GM12878 (cell line): Measurements from ENCODE around the gene L1TD1. TPM values are rescaled to one million over a fixed set of nuclear protein-coding genes. Genes with fewer than 3 reads are reported as not detected.

ENCODE experiments used
- ATAC-seq: fragments of 200-7000 bp; cut with Tn5 transposase; 3 replicates; pipeline ENCODE4 v1.9.1; 2020; ENCODE audit warnings: mild to moderate bottlenecking, moderate library complexity
- BruUV-seq: library from RNA; stranded (reverse); fragments of 400-500 nt; replicated peaks from 2 replicates; lab custom pipeline; 2021; lab: Mats Ljungman, UMichigan
- CTCF ChIA-PET: fragments of 300-600 bp; sonication (Branson Sonifier 250); formaldehyde crosslinking; extraction: SDS; loops from one replicate; lab custom pipeline; 2021; ENCODE audit warnings: inconsistent platforms; lab: Yijun Ruan, JAX
- POLR2A ChIA-PET: fragments of 350-600 bp; formaldehyde crosslinking; extraction: SDS; loops from one replicate; lab custom pipeline; 2021; ENCODE audit warnings: inconsistent platforms; lab: Charles Lee
- RAD21 ChIA-PET: fragments of 300-600 bp; sonication (Branson Sonifier 250); formaldehyde crosslinking; loops from one replicate; lab custom pipeline; 2023; ENCODE audit warnings: antibody characterized with exemption; ENCODE audit not compliant: unreplicated experiment; lab: Charles Lee
- SMC1A ChIA-PET: fragments of 300-600 bp; sonication (Branson Sonifier 250); formaldehyde crosslinking; loops from one replicate; lab custom pipeline; 2023; ENCODE audit not compliant: unreplicated experiment, uncharacterized antibody; lab: Charles Lee
- DNase-seq: peaks from one replicate; pipeline ENCODE4 v3.0.0-alpha.2; 2011; ENCODE audit warnings: low read depth, low spot score
- FAIRE-seq: peaks from 3 replicates; lab custom pipeline; 2011; peaks lifted over from hg19 to GRCh38; lab: Jason Lieb, UNC
- H2AFZ ChIP-seq: 2 replicates; pipeline ENCODE4 v1.6.0; 2011; ENCODE audit warnings: low read depth, low read length, control low read depth; ENCODE audit not compliant: control insufficient read depth
- H3K27ac ChIP-seq: 2 replicates; pipeline ENCODE4 v1.5.1; 2011; ENCODE audit warnings: control low read depth; ENCODE audit not compliant: control insufficient read depth, insufficient read depth
- H3K27me3 ChIP-seq, 2 experiments: replicated peaks in 1 of 2; 2 replicates each; pipeline versions ENCODE4 v1.6.0 to v1.6.1; 2011; ENCODE audit warnings: low read length in 1 of 2; ENCODE audit not compliant: control insufficient read depth in 2 of 2, insufficient read depth in 2 of 2
- H3K36me3 ChIP-seq, 2 experiments: 2 replicates each; pipeline ENCODE4 v1.5.1; 2011; ENCODE audit warnings: low read length in 1 of 2; ENCODE audit not compliant: control insufficient read depth in 2 of 2, insufficient read depth in 2 of 2
- H3K4me1 ChIP-seq: 2 replicates; pipeline ENCODE4 v1.6.1; 2011; ENCODE audit warnings: mild to moderate bottlenecking, low read length, moderate library complexity, mixed read lengths; ENCODE audit not compliant: control insufficient read depth, insufficient read depth
- H3K4me2 ChIP-seq: 2 replicates; pipeline ENCODE4 v1.6.0; 2011; ENCODE audit warnings: control low read depth; ENCODE audit not compliant: control insufficient read depth, insufficient read depth
- H3K4me3 ChIP-seq: fragments of 200-600 bp; sonication (generic); 2 replicates; pipeline ENCODE4 v1.5.1; 2016
- H3K79me2 ChIP-seq: 2 replicates; pipeline ENCODE4 v1.6.0; 2011; ENCODE audit warnings: low read length; ENCODE audit not compliant: control insufficient read depth, insufficient read depth
- H3K9ac ChIP-seq: 2 replicates; pipeline ENCODE4 v1.8.0; 2011; ENCODE audit warnings: low read length, control low read depth, mixed read lengths; ENCODE audit not compliant: control insufficient read depth, insufficient read depth
- H3K9me3 ChIP-seq: replicated peaks from 3 replicates; pipeline ENCODE4 v1.5.1; 2011; ENCODE audit warnings: mild to moderate bottlenecking, low read length; ENCODE audit not compliant: control insufficient read depth, insufficient read depth
- H4K20me1 ChIP-seq: 2 replicates; pipeline ENCODE4 v1.6.0; 2011; ENCODE audit not compliant: control insufficient read depth, insufficient read depth
- ATF2 ChIP-seq: IDR thresholded peaks from 2 replicates; pipeline ENCODE4 v1.6.1; 2012; ENCODE audit warnings: low read length, inconsistent platforms
- BACH1 ChIP-seq: fragments of 450-650 bp; IDR thresholded peaks from 2 replicates; pipeline ENCODE4 v1.6.1; 2017; ENCODE audit warnings: mild to moderate bottlenecking, borderline replicate concordance
- BHLHE40 ChIP-seq, 2 experiments: fragments of 450-650 bp in 1 of 2; IDR thresholded peaks; 2 replicates each; pipeline ENCODE4 v1.6.1; 2011 to 2017; ENCODE audit warnings: low read depth in 2 of 2, borderline replicate concordance in 1 of 2, improper control_type of control experiment in 1 of 2, low read length in 1 of 2, mild to moderate bottlenecking in 1 of 2
- FOXK2 ChIP-seq: fragments of 450-650 bp; IDR thresholded peaks from 2 replicates; pipeline ENCODE4 v1.6.1; 2017; ENCODE audit warnings: mild to moderate bottlenecking, moderate library complexity
- HSF1 ChIP-seq: fragments of 150-350 bp; IDR thresholded peaks from 2 replicates; pipeline ENCODE4 v1.6.1; 2014; ENCODE audit warnings: mild to moderate bottlenecking, low read depth, low read length
- JUNB ChIP-seq: IDR thresholded peaks from 2 replicates; pipeline ENCODE4 v1.6.1; 2016; ENCODE audit warnings: antibody characterized with exemption, mild to moderate bottlenecking
- MLLT1 ChIP-seq: fragments of 450-650 bp; IDR thresholded peaks from 2 replicates; pipeline ENCODE4 v1.6.1; 2016; ENCODE audit warnings: mild to moderate bottlenecking
- MYC ChIP-seq: IDR thresholded peaks from 2 replicates; pipeline ENCODE4 v1.6.1; 2011; ENCODE audit warnings: mild to moderate bottlenecking, low read length, moderate library complexity, inconsistent platforms; ENCODE audit not compliant: insufficient read depth, insufficient replicate concordance, insufficient read length, severe bottlenecking
- NFIC ChIP-seq: IDR thresholded peaks from 2 replicates; pipeline ENCODE4 v1.6.1; 2012; ENCODE audit warnings: low read depth, mild to moderate bottlenecking, inconsistent platforms, low read length, moderate library complexity
- NR2C2 ChIP-seq: IDR thresholded peaks from 2 replicates; pipeline ENCODE4 v1.6.1; 2011; ENCODE audit warnings: borderline replicate concordance, low read depth; ENCODE audit not compliant: control insufficient read depth, insufficient read length
- POLR2AphosphoS5 ChIP-seq: IDR thresholded peaks from 2 replicates; pipeline ENCODE4 v1.6.1; 2011; ENCODE audit warnings: mild to moderate bottlenecking, low read length, inconsistent platforms
- RFX5 ChIP-seq: IDR thresholded peaks from 2 replicates; pipeline ENCODE4 v1.6.1; 2011; ENCODE audit warnings: low read depth, low read length, improper control_type of control experiment
- RUNX3 ChIP-seq: IDR thresholded peaks from 2 replicates; pipeline ENCODE4 v1.6.1; 2012; ENCODE audit warnings: low read length, inconsistent platforms
- SMAD1 ChIP-seq: fragments of 450-650 bp; IDR thresholded peaks from 2 replicates; pipeline ENCODE4 v1.6.1; 2018; ENCODE audit warnings: mild to moderate bottlenecking, low read depth; ENCODE audit not compliant: partially characterized antibody
- ZNF207 ChIP-seq: fragments of 450-650 bp; IDR thresholded peaks from 2 replicates; pipeline ENCODE4 v1.6.1; 2014; ENCODE audit warnings: antibody characterized with exemption, mild to moderate bottlenecking, borderline replicate concordance
- ZNF217 ChIP-seq: fragments of 450-650 bp; IDR thresholded peaks from 2 replicates; pipeline ENCODE4 v1.6.1; 2017; ENCODE audit warnings: antibody characterized with exemption, mild to moderate bottlenecking
- ZSCAN29 ChIP-seq: fragments of 450-650 bp; IDR thresholded peaks from 2 replicates; pipeline ENCODE4 v1.6.1; 2017; ENCODE audit warnings: mild to moderate bottlenecking, moderate library complexity
- WGBS: methylation state at CpG from one replicate; pipeline ENCODE4 v1.1.6; 2016; ENCODE audit warnings: low lambda C conversion rate; ENCODE audit not compliant: insufficient replicate concordance, insufficient coverage; ENCODE audit errors: missing lambda C conversion rate; 5-methylcytosine and 5-hydroxymethylcytosine counted together
- in situ Hi-C: fragments of 300-500 bp; cut with MboI; formaldehyde crosslinking; loops from 9 replicates; pipeline ENCODE4 v1.14.3; 2018; ENCODE audit warnings: mixed read lengths
- intact Hi-C: fragments of 100-400 bp; cut with micrococcal nuclease; formaldehyde crosslinking; loops from one replicate; pipeline ENCODE4 v1.14.2; 2022; ENCODE audit not compliant: unreplicated experiment
- polyA plus RNA-seq, 11 experiments: library from polyadenylated mRNA; depleted of rRNA in 4 of 11; unstranded in 6 of 11; stranded (reverse) in 5 of 11; fragments of >200 nt; fragmentation: Nextera tagmentation in 4 of 11; fragmentation: Illumina TruSeq in 1 of 11; extraction: Ambion mirVana in 4 of 11; extraction: Trizol in 1 of 11; gene quantifications; 1 replicate in 1 of 11; 2 replicates in 10 of 11; pipeline versions ENCODE4 v1.2.1 to v1.2.3, GENCODE V29; 2011 to 2016; ENCODE audit warnings: inconsistent platforms in 2 of 11, missing spikeins in 2 of 11, low read depth in 1 of 11
- total RNA-seq, 4 experiments: library from RNA; depleted of rRNA in 3 of 4; stranded (reverse); fragments of >200 nt in 3 of 4; fragmentation: Illumina TruSeq in 1 of 4; extraction: Trizol in 1 of 4; gene quantifications; 2 replicates each; pipeline versions ENCODE4 v1.2.1 to v1.2.3, GENCODE V29; 2013 to 2021

Gene L1TD1
- total and polyA plus RNA-seq, 10 of the 15 experiments (the other 5 are each of a cell fraction or from before 2014, with no cell fraction given) = 0.07 to 0.31 (median 0.21) TPM; not detected in 7

GRCh38 chr1:62194651-62195544, at the start of gene L1TD1 (continued):
- no peak for TF ChIP-seq ZNF207
- TF ChIP-seq POLR2AphosphoS5 = no peak
- TF ChIP-seq NR2C2 = no peak

- Histone ChIP-seq H3K9ac (no peak overlapping the region), H3K36me3 (no peaks in the 10 kb centered on the region), H3K9me3 (no peaks in the 10 kb centered on the region), H3K27me3 (no peaks in the 10 kb centered on the region), H3K27ac (no peak overlapping the region), H3K4me2 (peak overlapping the region; percentile 61), H3K4me1 (peaks cover 6% of the 10 kb centered on the region), H3K79me2 (no peaks in the 10 kb centered on the region), H3K4me3 (no peak overlapping the region), H4K20me1 (no peaks in the 10 kb centered on the region), H2AFZ (peak overlapping the region; percentile 63)
- in situ Hi-C loops (no loop called here), intact Hi-C loops (no loop called here)
- FAIRE-seq = no peak
- ChIA-PET POLR2A (interaction anchor here (0.6 kb wide), 2 partner anchors 12 to 532 kb away, joined by 3 read pairs; no protein-coding TSS in a partner anchor), SMC1A (interaction anchor here (1.5 kb wide), 1 partner anchor 16 kb away, joined by 4 read pairs; no protein-coding TSS in a partner anchor), CTCF (interaction anchor here (0.6 to 1.6 kb wide), 5 partner anchors 16 to 62 kb away, joined by 3 to 11 read pairs (median 7); no protein-coding TSS in a partner anchor), RAD21 (interaction anchor here (0.7 to 0.9 kb wide), 3 partner anchors 10 to 25 kb away, joined by 3 to 4 read pairs (median 3); no protein-coding TSS in a partner anchor)
- DNase-seq = no peak
- BruUV-seq = no TSS peak
- peak; percentile 85 for ATAC-seq
- WGBS = 12% methylated on average over 6 of the region's 6 CpGs
- TF ChIP-seq BHLHE40 (IDR thresholded peaks at IDR 0.05; ENCODE audit: borderline replicate concordance in 1 of 2, low read depth in 2 of 2, low read length in 1 of 2) (no peak), SMAD1 (no peak), BACH1 (no peak), ATF2 (no peak), JUNB (peak; percentile 55), MLLT1 (no peak), RUNX3 (peak; percentile 12; the same call in 1 of the 2 replicates), NFIC (peak; percentile 58; the same call in 1 of the 2 replicates), ZNF217 (peak; percentile 58; the same call in 1 of the 2 replicates), HSF1 (no peak), ZSCAN29 (no peak), RFX5 (no peak), MYC (no peak), FOXK2 (no peak), ZNF207 (no peak)
These were observed 34.7 kb upstream of the L1TD1 start for GRCh38 chr1:62159940-62160348.
